Stimulated activated CD8-positive, alpha-beta memory T cell treated with anti-CD3 and anti-CD28 coated beads, Interleukin-12 subunit alpha, Interleukin-12 subunit beta, amount 100 ng/mL, for 1 hour (primary cell): ENCODE results near the gene GREB1.

Experiments
- DNase-seq: peaks from one replicate; pipeline ENCODE4 v3.0.0-alpha.2; 2020; ENCODE audit warnings: low read depth

Gene GREB1, protein sequence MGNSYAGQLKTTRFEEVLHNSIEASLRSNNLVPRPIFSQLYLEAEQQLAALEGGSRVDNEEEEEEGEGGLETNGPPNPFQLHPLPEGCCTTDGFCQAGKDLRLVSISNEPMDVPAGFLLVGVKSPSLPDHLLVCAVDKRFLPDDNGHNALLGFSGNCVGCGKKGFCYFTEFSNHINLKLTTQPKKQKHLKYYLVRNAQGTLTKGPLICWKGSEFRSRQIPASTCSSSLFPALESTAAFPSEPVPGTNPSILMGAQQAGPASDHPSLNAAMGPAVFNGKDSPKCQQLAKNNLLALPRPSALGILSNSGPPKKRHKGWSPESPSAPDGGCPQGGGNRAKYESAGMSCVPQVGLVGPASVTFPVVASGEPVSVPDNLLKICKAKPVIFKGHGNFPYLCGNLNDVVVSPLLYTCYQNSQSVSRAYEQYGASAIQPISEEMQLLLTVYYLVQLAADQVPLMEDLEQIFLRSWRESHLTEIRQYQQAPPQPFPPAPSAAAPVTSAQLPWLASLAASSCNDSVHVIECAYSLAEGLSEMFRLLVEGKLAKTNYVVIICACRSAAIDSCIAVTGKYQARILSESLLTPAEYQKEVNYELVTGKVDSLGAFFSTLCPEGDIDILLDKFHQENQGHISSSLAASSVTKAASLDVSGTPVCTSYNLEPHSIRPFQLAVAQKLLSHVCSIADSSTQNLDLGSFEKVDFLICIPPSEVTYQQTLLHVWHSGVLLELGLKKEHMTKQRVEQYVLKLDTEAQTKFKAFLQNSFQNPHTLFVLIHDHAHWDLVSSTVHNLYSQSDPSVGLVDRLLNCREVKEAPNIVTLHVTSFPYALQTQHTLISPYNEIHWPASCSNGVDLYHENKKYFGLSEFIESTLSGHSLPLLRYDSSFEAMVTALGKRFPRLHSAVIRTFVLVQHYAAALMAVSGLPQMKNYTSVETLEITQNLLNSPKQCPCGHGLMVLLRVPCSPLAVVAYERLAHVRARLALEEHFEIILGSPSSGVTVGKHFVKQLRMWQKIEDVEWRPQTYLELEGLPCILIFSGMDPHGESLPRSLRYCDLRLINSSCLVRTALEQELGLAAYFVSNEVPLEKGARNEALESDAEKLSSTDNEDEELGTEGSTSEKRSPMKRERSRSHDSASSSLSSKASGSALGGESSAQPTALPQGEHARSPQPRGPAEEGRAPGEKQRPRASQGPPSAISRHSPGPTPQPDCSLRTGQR (N-terminal part only)

DNA sequence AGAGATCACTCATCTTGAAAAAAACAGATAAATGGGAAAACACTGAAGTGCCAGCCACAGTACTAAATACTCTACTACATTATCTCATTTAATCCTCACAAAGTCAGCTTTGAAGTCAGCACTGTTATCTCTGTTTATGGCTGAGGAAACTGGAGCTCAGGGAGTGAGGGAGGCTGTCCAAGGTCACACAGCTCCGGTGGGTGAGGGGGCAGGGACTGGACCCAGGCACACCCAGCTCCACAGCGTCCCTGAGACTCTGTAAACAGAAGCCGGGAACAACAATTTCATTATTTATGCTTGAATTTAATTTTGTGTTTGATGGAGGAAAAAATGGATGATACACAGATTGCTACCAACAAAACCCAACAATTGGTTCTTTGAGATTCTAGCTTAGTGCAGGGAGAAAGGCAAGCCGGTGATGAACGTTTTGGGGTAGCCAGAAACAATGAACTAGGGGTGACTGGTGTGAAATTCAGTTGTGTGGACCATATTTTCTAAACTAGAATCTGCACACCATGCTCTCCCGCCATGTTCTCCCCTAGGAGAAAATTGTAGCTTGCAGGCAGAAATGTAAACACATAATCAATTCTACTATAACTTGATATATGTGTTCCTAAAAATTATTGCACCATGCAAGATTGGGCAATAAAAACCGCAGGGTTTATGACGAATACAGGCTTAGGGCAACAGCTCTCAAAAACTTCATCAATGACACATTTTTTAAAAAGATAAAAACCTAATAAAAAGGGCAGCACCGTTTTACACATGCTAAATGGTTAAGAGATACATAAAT is at the start of gene GREB1:
TSS of gene GREB1 (plus strand) at position 768 of the 793 bp plus-strand sequence. CDS start 22,570 bp downstream, outside the sequence.
- no peak for DNase-seq

DNA sequence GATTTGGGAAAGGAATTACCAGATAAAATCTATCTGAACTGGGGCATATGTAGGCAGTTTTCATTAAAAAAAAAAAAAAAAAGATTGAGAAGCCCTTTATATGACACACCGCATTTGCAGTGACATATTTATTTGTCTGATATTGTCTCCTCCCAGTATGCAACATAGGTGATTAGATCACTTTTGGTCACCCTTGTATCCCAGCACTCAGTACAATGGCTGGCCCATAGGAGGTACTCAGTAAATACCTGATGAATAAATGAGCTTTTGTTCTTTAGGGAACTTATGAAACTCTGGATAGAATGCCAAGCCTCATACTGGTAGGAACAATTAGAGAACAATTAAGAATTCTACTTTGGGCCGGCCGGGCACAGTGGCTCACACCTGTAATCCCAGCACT is 45.0 kb upstream of the GREB1 start:
- DNase-seq: no peak

DNA sequence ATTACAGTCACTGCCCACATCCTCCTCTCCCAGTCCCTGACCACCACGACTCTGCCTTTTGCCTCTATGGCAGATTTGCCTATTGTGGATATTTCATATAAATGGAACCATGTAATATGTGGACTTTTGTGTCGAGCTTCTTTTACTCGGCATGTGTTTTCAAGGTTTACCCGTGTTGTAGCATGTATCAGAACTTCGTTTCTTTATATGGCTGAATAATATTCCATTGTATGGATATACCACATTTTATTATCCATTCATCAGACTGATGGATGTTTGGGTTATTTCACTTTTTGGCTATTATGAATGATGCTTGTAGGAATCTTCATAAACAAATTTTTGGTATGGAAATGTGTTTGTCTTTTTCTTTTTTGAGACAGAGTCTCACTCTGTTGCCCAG is 43.7 kb upstream of the GREB1 start:
- DNase-seq: no peak

DNA sequence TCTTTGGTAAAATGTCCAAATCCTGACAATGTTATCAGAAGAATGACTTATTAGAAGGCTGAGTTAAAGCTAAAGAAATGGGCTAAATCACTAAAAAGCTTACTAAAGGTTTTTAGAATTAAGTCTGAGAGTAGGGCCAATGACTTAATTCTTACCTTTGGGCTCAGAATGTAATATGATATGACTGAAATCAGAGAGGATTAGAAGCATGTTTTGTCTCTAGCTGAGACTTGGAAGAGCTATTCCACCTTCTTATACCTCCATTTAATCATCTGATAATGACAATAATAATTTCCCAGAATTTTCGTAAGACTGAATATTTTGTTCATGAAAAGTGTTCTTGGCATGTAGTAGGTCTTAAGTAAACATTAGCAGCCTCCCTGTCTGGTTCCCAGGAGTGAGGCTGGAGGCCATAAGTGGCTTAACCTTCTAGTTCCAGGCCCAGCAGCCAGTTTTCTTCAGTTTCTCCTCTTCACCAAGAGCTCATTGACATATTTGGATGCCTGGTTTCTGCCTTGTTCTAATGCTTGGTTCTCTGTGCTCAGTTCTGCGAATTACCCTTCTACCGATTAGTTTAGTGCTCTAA is 42.4 kb upstream of the GREB1 start:
- no peak for DNase-seq

DNA sequence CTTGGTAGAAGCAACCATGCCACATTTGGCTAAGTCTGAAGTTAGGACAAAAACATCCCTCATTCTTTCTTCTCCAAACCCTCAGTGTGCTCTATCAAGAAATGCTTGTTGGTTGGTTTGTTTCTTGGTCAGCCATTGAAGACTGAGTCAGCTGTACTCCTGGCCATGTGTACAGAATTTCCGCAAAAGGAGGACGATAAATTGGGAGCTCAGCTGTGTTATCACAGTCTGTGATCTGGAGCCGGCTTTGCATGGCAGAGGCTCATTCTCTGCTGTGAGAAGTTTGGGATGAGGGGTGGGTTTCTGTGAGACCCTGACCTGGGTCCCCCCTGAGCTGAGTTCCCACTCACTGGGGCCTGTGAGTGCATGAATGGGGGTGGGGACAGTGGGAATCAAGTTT is 41.6 kb upstream of the GREB1 start:
- DNase-seq: no peak

DNA sequence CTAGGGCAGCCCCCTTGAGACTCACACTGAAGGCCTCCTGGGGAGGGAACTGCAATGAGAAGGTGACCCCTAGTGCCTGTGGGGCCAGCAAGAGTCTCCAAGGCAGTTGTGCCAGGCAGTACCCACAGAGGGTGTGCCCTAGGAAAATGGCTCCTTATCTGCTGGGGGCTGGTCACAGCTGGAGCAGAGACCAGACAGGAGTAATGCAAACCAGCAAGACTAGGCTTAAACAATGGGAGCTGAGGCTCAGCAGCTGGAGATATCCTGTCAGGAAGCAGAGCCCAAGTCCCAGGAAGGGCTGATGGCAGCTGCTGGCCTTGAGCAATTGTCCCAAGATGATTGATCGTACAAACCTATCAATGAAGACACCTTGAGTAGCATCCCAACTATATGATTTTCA is 41.1 kb upstream of the GREB1 start:
- no peak for DNase-seq

DNA sequence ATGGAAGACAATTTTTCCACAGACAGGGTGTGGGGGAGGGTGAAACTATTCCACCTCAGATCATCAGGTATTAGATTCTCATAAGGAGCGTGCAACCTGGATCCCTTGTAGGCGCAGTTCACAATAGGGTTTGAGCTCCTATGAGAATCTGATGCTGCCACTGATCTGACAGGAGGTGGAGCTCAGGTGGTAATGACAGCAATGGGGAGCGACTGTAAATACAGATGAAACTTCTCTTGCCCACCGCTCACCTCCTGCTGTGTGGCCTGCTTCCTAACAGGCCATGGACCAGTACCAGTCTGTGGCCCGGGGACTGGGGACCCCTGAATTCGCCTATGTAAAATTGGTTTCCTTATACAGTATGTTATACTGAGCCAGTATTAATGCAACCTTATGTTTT is 40.6 kb upstream of the GREB1 start:
- DNase-seq: no peak

DNA sequence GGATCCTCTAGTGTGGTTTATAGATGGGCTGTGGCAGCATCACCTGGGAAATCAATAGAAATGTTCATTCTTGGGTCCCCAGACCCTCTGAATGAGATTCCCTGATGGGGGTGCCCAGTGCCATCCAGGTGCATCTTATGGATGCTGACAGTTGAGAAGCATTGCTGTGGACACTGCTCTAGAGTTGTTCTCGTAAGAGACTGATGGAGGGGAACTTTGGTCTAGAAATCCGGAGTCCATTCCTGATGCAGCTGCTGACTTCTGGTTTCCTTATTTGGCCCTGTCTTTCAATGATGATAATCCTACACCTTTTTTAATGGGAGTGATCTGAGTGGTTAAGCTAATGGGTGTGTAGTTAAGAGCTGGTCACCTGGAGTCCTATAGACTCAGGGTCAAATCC is 39.5 kb upstream of the GREB1 start:
- DNase-seq: no peak

DNA sequence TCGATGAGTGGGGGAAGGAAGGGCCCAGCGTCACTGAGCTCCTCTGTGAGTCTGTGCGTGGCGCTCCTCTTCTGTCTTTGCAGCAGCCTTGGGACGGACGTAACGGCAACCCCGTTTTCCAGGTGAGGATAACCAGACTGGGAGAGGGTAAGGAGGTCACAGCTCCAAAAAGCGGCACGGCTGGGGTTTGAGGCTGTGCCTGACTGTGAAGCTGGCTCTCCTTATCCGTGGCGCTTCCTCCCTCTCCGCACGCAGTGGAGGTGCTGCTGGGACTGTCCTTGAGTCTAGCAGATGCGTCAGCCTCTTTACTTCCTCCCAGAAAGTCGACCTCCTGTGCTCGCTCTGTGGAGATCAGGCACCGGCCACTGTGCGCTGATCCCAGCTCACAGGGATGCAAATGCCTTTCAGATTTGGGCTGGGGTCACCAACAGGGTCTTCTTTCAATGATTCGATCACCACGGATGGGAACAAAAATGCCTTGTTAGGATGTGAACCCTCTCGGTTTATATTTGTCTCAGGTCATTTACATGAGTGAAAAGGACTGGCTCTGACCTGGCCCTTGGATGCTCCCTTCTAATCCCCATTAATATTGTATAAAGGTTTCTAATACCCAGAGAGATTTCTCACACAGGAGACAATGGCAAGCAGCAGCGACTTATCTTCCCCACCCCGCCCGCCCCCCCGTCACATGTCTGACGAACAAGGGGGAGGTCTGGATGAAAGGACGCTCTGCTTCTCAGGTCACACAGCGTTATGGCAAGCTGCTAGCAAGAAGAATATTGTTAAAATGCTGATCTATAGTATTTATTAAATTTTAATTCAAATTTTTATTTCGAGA is 37.8 kb upstream of the GREB1 start:
- DNase-seq: no peak

DNA sequence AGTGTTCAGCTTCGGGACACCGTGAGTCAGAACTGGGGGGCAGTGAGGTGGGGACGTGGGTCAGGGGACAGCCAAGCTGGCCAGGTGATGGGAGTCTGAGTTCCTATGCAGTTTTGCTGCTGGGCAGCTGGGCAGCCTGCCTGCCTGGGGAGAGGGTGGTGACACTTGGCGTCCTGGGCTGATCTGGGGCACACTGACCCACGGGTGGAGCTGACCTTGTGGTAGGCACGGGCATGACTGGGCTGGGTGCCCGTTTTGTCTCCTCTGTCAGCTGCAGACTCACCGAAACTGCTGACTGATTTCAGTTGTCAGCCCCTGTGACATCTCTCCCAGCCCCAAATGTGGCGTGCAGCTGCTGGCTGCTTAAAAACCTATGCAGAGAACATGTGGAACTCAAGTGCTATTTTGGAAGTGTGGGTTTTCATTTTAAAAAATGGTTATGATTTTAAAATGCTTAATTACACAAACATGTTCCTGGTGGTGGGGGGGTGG is 35.3 kb upstream of the GREB1 start:
- no peak for DNase-seq

DNA sequence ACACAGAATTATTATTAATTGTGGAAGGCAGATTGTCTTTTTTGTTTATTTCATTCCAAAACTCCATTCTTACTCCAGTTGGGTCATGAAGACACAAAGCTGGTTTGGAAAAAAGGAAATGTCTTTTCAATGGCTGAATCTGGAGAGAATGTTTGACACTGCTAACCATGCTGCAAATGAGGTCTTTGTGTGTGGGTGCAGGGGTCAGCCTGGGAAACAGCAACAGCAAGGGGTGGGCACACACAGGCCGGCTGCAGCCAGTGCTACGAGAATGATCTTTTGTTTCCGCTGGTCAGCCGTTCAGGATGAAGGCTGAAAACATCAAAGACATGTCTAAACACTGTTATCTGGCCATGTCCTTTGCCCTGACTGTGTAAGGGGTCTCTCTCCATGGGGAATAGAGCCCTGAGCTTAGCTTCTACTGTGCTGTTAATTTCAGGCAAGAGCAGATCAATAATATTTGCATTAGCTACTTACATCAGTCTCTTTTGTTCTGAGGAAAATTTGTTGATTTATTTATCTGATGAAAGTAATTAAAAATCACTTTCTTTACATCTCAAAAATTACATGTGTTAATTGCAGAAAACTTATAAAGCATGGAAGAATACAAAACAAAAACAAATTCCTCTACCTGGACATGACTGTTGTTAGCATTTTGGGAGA is 34.6 kb upstream of the GREB1 start:
- DNase-seq: no peak

DNA sequence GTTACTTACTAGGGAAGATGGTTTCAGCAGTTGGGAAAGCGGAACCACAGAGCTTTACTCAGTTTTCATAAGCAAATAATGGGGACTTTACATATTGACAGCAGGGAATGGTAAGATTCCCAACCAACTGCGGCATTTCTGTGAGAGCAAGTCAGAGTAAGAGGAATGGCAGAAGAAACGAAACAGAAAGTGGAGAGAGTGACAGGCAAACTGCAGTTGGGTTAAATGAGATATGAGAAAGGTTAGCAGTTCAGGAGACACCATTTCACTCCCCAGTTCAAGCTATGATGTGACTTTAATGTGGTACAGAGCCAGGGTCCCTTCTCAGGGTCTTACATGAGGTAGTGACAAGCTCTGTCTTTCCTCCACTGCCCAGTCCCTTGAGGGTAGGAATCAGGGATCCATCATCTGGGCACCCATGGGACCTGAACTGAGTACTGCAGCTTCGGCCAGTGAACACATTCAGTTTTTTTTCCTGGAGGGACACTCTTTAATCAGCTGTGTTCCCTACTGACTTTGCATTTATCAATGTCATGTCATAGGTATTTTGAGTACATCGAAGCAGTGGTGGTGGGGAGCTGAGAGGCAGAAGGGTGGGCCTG is 33.0 kb upstream of the GREB1 start:
- no peak for DNase-seq

DNA sequence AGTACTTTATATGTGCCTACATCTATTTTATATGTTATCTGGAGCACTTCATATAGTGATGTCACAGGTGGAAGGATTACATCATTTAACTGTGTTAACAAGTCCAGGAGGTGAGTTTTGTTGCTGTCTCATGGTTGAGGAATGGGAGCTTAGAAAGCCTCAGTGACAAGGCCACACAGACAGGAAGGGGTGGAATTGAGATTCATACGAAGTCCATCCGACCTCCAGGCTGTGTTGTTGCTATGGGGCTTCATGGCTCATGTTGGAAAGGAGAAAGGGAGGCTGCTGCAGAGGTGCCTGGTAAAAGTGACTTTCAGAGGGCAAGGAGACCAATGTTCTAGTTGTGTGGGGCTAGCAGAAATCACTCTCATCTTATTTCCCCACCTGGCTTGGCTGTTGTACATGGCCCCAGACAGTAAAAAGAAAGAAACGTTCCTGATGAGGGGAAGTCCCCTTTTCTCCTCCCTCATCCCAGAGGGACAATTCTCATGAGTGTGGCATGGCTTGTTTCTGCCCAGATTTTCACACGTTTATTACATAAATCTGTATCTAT is 31.0 kb upstream of the GREB1 start:
- no peak for DNase-seq

DNA sequence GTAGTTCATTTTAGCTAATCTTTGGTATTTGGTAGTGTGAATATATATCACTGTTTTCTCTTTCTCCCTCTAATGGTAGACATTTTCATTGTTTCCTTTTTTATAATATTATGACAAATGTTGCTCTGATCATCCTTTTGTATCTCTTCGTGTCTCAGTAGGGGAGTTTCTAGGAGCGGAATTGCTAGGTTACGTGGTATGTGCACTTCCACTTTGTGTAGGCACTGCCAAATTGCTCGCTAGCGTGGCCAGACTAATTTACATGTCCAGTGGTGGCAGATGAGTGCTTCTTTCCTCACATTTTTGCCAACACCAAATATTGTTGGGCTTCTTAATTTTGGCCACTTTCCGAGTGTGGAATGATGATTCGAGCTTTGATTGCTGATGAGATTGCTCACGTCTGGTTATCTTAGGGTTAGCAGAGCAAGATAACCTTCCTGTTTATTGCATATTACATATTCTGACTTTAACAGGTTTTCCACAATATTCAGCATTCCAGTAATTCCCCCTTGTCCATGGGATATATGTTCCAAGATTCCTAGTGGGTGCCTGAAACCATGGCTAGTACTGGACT is 30.4 kb upstream of the GREB1 start:
- no peak for DNase-seq

DNA sequence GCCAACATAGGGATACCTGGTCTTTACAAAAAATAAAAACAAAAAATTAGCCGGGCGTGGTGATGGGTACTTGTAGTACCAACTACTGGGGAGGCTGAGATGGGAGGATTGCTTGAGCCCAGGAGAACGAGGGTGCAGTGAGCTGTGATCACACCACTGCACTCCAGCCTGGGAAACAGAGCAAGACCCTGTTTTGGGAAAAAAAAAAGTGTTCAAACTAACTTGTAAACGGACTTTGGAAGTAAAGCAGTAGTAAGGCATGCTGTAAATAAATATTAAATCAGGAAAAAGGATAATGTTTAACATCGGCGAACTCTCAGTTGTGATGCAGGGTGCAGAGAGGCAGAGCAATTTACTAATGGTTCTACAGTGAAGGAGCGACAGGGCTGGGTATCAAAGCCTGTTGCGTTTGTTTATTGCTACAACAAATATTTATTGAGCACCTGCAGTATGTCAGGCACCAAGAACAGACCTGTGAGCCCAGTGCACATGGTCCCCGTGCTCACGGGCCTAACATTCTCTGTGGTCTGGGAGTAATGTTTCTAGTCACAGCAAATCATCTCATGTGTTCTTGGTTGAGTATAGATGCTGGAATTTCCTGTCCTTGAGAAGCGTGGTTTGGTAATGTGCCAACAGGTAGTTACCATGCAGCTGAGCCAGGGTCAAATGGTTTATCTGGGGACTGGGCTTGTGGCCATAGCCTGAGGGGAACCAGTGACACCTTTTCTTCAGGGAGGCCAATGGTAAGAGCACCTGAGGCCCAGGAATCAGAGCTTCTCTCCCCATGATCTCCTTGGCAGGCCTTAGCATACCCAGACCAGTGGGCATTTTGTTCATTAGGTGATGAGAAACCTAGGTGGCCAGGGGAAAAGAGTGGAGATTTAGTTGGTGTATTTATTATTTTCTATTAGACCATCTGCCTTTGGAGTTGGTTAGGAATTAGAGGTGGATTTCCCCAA is 27.9 kb upstream of the GREB1 start:
- no peak for DNase-seq

DNA sequence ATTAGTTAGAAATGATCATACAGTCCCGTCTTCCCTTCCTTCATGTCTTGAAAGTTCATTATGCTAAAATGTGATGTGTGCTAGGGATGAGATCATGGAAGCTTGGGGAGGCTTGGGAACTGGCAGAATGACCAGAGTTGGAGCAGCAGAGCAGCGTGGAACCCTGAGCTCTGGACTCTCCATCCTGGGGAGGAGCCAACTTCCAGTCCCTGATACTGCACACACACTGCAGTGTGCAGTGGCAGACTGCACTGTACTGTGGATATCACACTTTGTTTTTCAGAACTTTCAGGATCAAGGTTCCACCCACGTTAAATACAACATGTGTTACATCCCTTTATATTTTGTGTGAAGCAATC is 27.3 kb upstream of the GREB1 start:
- DNase-seq: no peak

DNA sequence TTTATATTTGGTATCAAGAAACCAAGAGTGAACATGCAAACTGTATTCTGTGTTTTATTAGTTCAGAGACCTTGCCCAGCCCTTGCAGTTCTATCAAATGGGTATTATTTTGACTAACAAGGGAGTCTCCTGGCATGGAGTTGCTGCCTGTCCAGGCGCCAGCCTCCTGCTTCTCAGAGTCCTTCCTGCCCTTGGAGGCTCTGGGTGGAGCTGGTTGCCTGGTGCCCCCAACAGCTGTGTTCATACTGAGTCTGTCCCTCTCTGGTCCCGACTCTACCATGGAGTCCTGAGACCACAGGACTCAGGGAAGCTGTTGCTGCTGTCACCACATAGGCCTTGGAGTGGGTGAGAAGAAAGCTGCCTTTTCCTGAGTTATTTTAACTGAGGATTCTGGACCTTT is 26.3 kb upstream of the GREB1 start:
- DNase-seq: no peak

DNA sequence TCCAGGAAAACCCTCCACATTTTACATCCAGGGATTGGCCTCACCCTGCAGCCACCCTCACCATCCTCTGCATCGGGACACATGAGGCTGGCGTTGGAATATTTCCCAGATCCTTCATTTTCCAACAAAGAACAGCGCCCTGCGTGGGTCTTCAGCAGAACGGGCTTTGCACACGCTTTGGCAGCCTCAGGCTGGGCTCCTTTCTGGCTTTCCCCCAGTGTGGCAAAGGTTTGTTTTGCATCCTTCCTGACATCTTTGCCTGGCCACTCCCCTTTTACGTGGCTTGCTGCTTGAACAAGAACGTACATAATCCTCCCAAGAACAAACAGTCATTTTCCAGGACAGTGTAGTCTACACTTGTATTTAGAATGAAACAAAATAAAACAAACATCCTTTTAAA is 25.6 kb upstream of the GREB1 start:
- DNase-seq: no peak
